GM06990 (cell line): ENCODE data around the gene GRK5.

Experiments
- DNase-seq: peaks from one replicate; pipeline ENCODE4 v3.0.0-alpha.2; 2011; ENCODE audit not compliant: insufficient read length; ENCODE audit errors: extremely low read depth
- H3K27me3 ChIP-seq: replicated peaks from 2 replicates; pipeline ENCODE4 v1.6.0; 2011; ENCODE audit warnings: low read length; ENCODE audit not compliant: control insufficient read depth, insufficient read depth
- H3K36me3 ChIP-seq: 2 replicates; pipeline ENCODE4 v1.5.1; 2011; ENCODE audit warnings: low read length; ENCODE audit not compliant: control insufficient read depth, insufficient read depth
- H3K4me3 ChIP-seq: replicated peaks from 2 replicates; pipeline ENCODE4 v1.5.1; 2011; ENCODE audit warnings: low read depth, mild to moderate bottlenecking, control low read depth, low read length
- TF ChIP-seq, protein P1 (sequence below): IDR thresholded peaks from 2 replicates; pipeline ENCODE4 v1.5.1; 2011; ENCODE audit warnings: low read length, control low read depth, mild to moderate bottlenecking, inconsistent platforms; ENCODE audit not compliant: insufficient read depth, poor library complexity, severe bottlenecking

The GRK5 gene

DNA sequence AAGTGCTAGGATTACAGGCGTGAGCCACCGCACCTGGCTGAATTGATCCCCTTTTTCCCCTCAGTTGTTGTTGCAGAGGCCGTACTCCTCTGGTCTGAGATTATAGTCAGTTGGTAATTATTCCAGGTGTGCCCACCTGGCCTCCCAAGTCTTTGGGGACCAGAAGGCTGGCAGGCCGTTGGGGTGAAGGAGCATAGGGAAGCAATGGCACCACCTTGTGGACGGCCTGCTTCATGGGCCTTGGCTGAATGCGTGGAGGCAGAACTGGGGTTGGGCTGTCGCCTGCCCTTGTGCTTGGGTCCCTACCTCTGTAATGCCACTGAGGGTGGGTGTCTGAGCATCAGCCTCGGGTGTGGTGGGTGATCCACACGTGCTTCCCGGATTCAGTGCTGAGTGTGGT is 209.5 kb downstream of the GRK5 start:
- Histone ChIP-seq H3K36me3 (peaks cover 4% of the 10 kb centered on the region), H3K27me3 (no peaks in the 10 kb centered on the region), H3K4me3 (no peak overlapping the region)
- TF ChIP-seq, protein P1, sequence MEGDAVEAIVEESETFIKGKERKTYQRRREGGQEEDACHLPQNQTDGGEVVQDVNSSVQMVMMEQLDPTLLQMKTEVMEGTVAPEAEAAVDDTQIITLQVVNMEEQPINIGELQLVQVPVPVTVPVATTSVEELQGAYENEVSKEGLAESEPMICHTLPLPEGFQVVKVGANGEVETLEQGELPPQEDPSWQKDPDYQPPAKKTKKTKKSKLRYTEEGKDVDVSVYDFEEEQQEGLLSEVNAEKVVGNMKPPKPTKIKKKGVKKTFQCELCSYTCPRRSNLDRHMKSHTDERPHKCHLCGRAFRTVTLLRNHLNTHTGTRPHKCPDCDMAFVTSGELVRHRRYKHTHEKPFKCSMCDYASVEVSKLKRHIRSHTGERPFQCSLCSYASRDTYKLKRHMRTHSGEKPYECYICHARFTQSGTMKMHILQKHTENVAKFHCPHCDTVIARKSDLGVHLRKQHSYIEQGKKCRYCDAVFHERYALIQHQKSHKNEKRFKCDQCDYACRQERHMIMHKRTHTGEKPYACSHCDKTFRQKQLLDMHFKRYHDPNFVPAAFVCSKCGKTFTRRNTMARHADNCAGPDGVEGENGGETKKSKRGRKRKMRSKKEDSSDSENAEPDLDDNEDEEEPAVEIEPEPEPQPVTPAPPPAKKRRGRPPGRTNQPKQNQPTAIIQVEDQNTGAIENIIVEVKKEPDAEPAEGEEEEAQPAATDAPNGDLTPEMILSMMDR, result peak; percentile 83
- peak; percentile 48 for DNase-seq

DNA sequence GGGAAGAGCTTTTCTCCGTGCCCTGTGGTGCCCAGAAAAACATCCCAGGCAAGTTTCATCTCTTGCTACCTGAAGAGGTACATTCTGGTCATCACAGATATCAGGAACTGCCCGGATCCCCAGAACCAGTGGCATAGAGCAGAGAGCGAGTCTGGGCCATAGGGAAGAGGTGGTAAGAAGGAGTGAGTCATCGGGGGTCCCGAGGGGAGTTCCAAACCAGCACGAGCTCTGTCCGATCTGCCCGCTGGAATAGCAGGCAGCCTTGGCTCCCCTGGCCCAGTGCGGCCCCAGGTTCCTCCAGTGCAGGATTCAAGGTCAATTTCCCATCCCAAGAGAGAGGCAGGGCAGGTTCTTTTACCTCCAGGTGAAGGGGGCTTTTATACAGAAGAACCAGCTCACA is 210.5 kb downstream of the GRK5 start:
- TF ChIP-seq, protein P1, result no peak
- DNase-seq, result no peak

GRCh38 chr10:119418362-119418761 is 211.0 kb downstream of the GRK5 start:
- H3K36me3 ChIP-seq, result peaks cover 6% of the 10 kb centered on the region
- no peak overlapping the region for H3K4me3 ChIP-seq
- H3K27me3 ChIP-seq, result no peaks in the 10 kb centered on the region
- TF ChIP-seq, protein P1, result no peak
- DNase-seq, result no peak

More for the DNA sequence above, 210.5 kb downstream of the GRK5 start:
- Histone ChIP-seq H3K36me3 (peaks cover 7% of the 10 kb centered on the region), H3K4me3 (no peak overlapping the region), H3K27me3 (no peaks in the 10 kb centered on the region)

DNA sequence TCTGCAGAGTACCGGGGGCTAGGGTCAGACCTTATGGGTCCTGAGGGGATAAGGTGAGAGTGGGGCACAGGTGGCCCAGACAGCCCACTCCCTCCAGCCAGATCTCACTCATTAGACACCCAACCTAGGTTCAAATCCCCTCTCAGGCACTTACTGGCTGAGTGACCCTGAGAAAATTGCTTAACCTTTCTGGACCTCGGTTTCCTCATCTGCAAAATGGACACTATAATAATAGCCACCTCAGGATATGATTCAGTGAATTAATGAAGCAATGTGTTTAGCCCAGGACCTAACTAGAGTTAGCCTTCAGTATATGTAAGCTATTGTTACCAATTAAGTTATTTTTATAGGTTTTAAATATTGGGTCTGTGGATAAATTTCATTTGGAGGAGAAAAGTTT is 212.6 kb downstream of the GRK5 start:
- no peak for DNase-seq
- no peaks in the 10 kb centered on the region for H3K27me3 ChIP-seq
- no peak overlapping the region for H3K4me3 ChIP-seq
- peaks cover 13% of the 10 kb centered on the region for H3K36me3 ChIP-seq
- TF ChIP-seq, protein P1, result no peak

DNA sequence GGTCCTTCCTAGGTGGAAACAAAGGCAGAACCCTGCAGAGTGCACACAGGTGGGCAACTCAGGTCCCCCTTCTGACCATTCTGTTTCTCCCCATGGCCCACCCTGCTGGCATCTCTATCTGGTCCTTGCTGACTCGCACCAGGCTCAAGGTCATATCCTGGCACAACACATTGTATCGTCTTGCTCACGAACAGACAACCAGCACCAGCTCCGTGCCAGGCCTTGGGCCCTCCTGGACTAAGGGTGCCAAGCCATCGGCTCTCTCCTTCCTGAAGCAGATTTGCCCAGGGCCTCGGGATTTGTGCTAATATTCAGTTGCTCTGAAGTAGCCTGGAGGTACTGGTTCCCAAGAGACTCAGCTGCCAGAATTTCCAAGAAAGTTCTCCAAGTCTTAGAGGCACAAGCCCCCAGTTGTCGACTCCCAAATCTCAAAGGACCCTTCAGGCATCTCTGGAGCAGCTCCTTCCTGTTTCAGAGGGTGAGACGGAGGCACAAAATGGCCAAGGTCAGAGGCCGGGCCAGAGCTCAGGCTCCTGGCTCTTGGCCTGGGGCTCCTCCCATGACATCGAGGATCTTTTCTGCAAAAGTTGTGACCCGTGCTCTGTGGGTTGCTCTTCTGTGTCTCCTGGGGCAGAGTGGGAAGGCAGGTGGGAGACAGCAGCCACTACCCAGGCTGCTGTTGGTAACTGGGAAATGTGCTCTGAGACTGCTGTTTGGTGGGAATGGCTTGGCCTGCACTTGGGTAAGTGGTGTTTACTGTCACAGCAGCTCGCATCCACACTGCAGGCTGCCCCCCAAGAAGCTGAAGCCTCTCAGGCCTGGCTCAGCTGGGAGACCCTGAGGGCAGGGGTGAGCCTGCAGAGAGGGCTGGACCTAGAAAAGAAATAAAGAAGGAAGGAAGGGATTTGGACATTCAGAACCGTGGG is 213.8 kb downstream of the GRK5 start:
- peaks cover 17% of the 10 kb centered on the region for H3K36me3 ChIP-seq
- H3K4me3 ChIP-seq, result no peak overlapping the region
- no peaks in the 10 kb centered on the region for H3K27me3 ChIP-seq
- TF ChIP-seq, protein P1, result no peak
- DNase-seq, result no peak
